H1 (cell line): ENCODE data around the gene RAB10. TPM values are rescaled to one million over a fixed set of nuclear protein-coding genes. Genes with fewer than 3 reads are reported as not detected.

ENCODE experiments used
- CTCF ChIA-PET: fragments of 300-600 bp; sonication (Branson Sonifier 250); formaldehyde crosslinking; loops from one replicate; lab custom pipeline; 2021; ENCODE audit not compliant: partially characterized antibody; lab: Charles Lee
- POLR2A ChIA-PET: fragments of 300-600 bp; sonication (Branson Sonifier 250); formaldehyde crosslinking; loops from one replicate; lab custom pipeline; 2021; ENCODE audit warnings: inconsistent platforms; ENCODE audit not compliant: partially characterized antibody; lab: Charles Lee
- DNase-seq, 2 experiments: peaks; one replicate each; pipeline versions ENCODE4 v3.0.0 to v3.0.0-alpha.2; 2010 to 2022; ENCODE audit warnings: low spot score in 2 of 2, low read depth in 1 of 2, mixed read lengths in 1 of 2
- FAIRE-seq: peaks from 2 replicates; lab custom pipeline; 2011; peaks lifted over from hg19 to GRCh38; lab: Jason Lieb, UNC
- H2AFZ ChIP-seq: 2 replicates; pipeline ENCODE4 v1.8.1; 2012; ENCODE audit warnings: low read length, inconsistent platforms
- H2AK5ac ChIP-seq: 2 replicates; pipeline ENCODE4 v1.6.1; 2013; ENCODE audit warnings: low read depth, low read length
- H2BK120ac ChIP-seq: replicated peaks from 2 replicates; pipeline ENCODE3; 2013; ENCODE audit warnings: low read depth, low read length, inconsistent platforms
- H2BK12ac ChIP-seq: 2 replicates; pipeline ENCODE4 v1.6.1; 2013; ENCODE audit warnings: low read depth, low read length
- H2BK15ac ChIP-seq: 2 replicates; pipeline ENCODE4 v1.6.1; 2013; ENCODE audit warnings: low read length
- H2BK20ac ChIP-seq: 2 replicates; pipeline ENCODE4 v1.6.1; 2013; ENCODE audit warnings: low read length
- H2BK5ac ChIP-seq: 2 replicates; pipeline ENCODE4 v1.6.1; 2013; ENCODE audit warnings: low read depth, low read length
- H3K14ac ChIP-seq: 2 replicates; pipeline ENCODE4 v1.6.1; 2013; ENCODE audit warnings: inconsistent platforms; ENCODE audit not compliant: insufficient read length
- H3K18ac ChIP-seq: 2 replicates; pipeline ENCODE4 v1.6.1; 2013; ENCODE audit warnings: low read length; ENCODE audit errors: extremely low read depth
- H3K23ac ChIP-seq: 2 replicates; pipeline ENCODE4 v1.6.1; 2013; ENCODE audit warnings: inconsistent platforms; ENCODE audit not compliant: insufficient read length
- H3K23me2 ChIP-seq: 2 replicates; pipeline ENCODE4 v1.6.1; 2013; ENCODE audit warnings: low read depth, low read length
- H3K27ac ChIP-seq: 2 replicates; pipeline ENCODE4 v1.6.1; 2011; ENCODE audit warnings: low read depth, low read length, inconsistent platforms
- H3K27me3 ChIP-seq, 4 experiments: replicated peaks in 1 of 4; 1 replicate in 1 of 4; 2 replicates in 3 of 4; pipeline versions ENCODE4 v1.6.1 to v1.8.1; 2011 to 2013; ENCODE audit warnings: low read length in 3 of 4, mild to moderate bottlenecking in 3 of 4, inconsistent platforms in 2 of 4, mixed read lengths in 2 of 4, moderate library complexity in 1 of 4; ENCODE audit not compliant: control insufficient read depth in 3 of 4, insufficient read depth in 3 of 4; ENCODE audit errors: extremely low read depth in 1 of 4
- H3K36me3 ChIP-seq, 4 experiments: 2 replicates each; pipeline versions ENCODE4 v1.6.1 to v1.8.1; 2011 to 2013; ENCODE audit warnings: mild to moderate bottlenecking in 4 of 4, low read length in 3 of 4, moderate library complexity in 2 of 4, control low read depth in 1 of 4, inconsistent platforms in 1 of 4; ENCODE audit not compliant: insufficient read depth in 4 of 4, control insufficient read depth in 2 of 4
- H3K4ac ChIP-seq: replicated peaks from 2 replicates; pipeline ENCODE3; 2013; ENCODE audit warnings: low read length, low read depth, mixed read lengths, inconsistent platforms; ENCODE audit not compliant: insufficient read length
- H3K4me1 ChIP-seq, 4 experiments: replicated peaks in 1 of 4; 1 replicate in 1 of 4; 2 replicates in 3 of 4; pipeline versions ENCODE4 v1.6.1 to v1.8.1; 2011 to 2013; ENCODE audit warnings: low read length in 3 of 4, inconsistent platforms in 2 of 4, mixed read lengths in 1 of 4; ENCODE audit not compliant: insufficient read depth in 4 of 4, control insufficient read depth in 3 of 4
- H3K4me2 ChIP-seq, 2 experiments: 2 replicates each; pipeline versions ENCODE4 v1.6.1 to v1.8.1; 2011 to 2013; ENCODE audit warnings: low read depth in 2 of 2, low read length in 2 of 2, control low read depth in 1 of 2, inconsistent platforms in 1 of 2, mild to moderate bottlenecking in 1 of 2; ENCODE audit not compliant: insufficient read depth in 1 of 2
- H3K4me3 ChIP-seq, 4 experiments: fragments of 200-600, 300-600 bp in 1 of 4; sonication (generic), shearing (Covaris generic), sonication (Bioruptor Twin) in 1 of 4; 2 replicates each; pipeline versions ENCODE4 v1.5.1 to v1.8.1; 2011 to 2016; ENCODE audit warnings: low read length in 4 of 4, low read depth in 3 of 4, control low read depth in 2 of 4, inconsistent platforms in 2 of 4, mild to moderate bottlenecking in 2 of 4, mixed read lengths in 1 of 4, moderate library complexity in 1 of 4; ENCODE audit not compliant: insufficient read depth in 2 of 4; ENCODE audit errors: extremely low read depth in 1 of 4
- H3K56ac ChIP-seq: replicated peaks from 2 replicates; pipeline ENCODE3; 2013; ENCODE audit warnings: low read depth, mild to moderate bottlenecking, mixed read lengths, low read length, inconsistent platforms; ENCODE audit not compliant: insufficient read length
- H3K79me1 ChIP-seq: 2 replicates; pipeline ENCODE4 v1.6.1; 2013; ENCODE audit warnings: low read depth, low read length, control low read depth
- H3K79me2 ChIP-seq, 2 experiments: 2 replicates each; pipeline versions ENCODE4 v1.6.1 to v1.8.1; 2012 to 2013; ENCODE audit warnings: low read length in 2 of 2, mild to moderate bottlenecking in 2 of 2, inconsistent platforms in 1 of 2; ENCODE audit not compliant: insufficient read depth in 2 of 2, control insufficient read depth in 1 of 2
- H3K9ac ChIP-seq, 4 experiments: replicated peaks in 1 of 4; 1 replicate in 1 of 4; 2 replicates in 3 of 4; pipeline versions ENCODE4 v1.6.1 to v1.8.1; 2011 to 2013; ENCODE audit warnings: low read depth in 3 of 4, low read length in 3 of 4, control low read depth in 2 of 4, mild to moderate bottlenecking in 2 of 4, moderate library complexity in 2 of 4, inconsistent platforms in 1 of 4; ENCODE audit errors: extremely low read depth in 1 of 4
- H3K9me3 ChIP-seq, 2 experiments: 2 replicates each; pipeline versions ENCODE4 v1.6.1 to v1.8.1; 2012 to 2013; ENCODE audit warnings: mild to moderate bottlenecking in 2 of 2, moderate library complexity in 2 of 2, control low read depth in 1 of 2, inconsistent platforms in 1 of 2, low read depth in 1 of 2, low read length in 1 of 2, mixed read lengths in 1 of 2; ENCODE audit not compliant: insufficient read depth in 2 of 2
- H4K20me1 ChIP-seq, 2 experiments: replicated peaks in 1 of 2; 2 replicates each; pipeline versions ENCODE3 to v1.8.1; 2011 to 2013; ENCODE audit warnings: inconsistent platforms in 2 of 2, low read length in 2 of 2, mild to moderate bottlenecking in 1 of 2; ENCODE audit not compliant: insufficient read depth in 2 of 2, control insufficient read depth in 1 of 2
- H4K5ac ChIP-seq: 2 replicates; pipeline ENCODE4 v1.6.1; 2013; ENCODE audit warnings: low read length, low read depth, mixed read lengths, inconsistent platforms; ENCODE audit not compliant: insufficient read length
- H4K8ac ChIP-seq: 2 replicates; pipeline ENCODE4 v1.8.0; 2013; ENCODE audit warnings: mild to moderate bottlenecking, moderate library complexity, low read length, inconsistent platforms; ENCODE audit not compliant: insufficient read depth; ENCODE audit errors: extremely low read depth
- H4K91ac ChIP-seq: replicated peaks from 2 replicates; pipeline ENCODE3; 2013; ENCODE audit warnings: low read length, mixed read lengths, inconsistent platforms; ENCODE audit not compliant: insufficient read length
- CEBPB ChIP-seq: IDR thresholded peaks from 2 replicates; pipeline ENCODE4 v1.6.1; 2012; ENCODE audit warnings: low read depth, low read length
- FOSL1 ChIP-seq: IDR thresholded peaks from 2 replicates; pipeline ENCODE4 v1.6.1; 2011; ENCODE audit warnings: mild to moderate bottlenecking, low read depth, low read length, moderate library complexity; ENCODE audit not compliant: insufficient read depth
- GTF2F1 ChIP-seq: IDR thresholded peaks from 2 replicates; pipeline ENCODE4 v1.6.1; 2012; ENCODE audit warnings: low read depth, low read length, improper control_type of control experiment, borderline replicate concordance
- NRF1 ChIP-seq: IDR thresholded peaks from 2 replicates; pipeline ENCODE4 v1.6.1; 2011; ENCODE audit warnings: mild to moderate bottlenecking, low read depth, low read length, improper control_type of control experiment
- SIX5 ChIP-seq: IDR thresholded peaks from 2 replicates; pipeline ENCODE4 v1.6.1; 2011; ENCODE audit warnings: mild to moderate bottlenecking, low read depth, low read length
- WGBS, 2 experiments: shearing (Covaris generic) in 1 of 2; methylation state at CpG; one replicate each; pipeline versions ENCODE4 v1.1.6 to v1.1.7; 2013 to 2015; ENCODE audit warnings: low lambda C conversion rate in 2 of 2, mixed read lengths in 2 of 2, inconsistent platforms in 1 of 2, low coverage in 1 of 2, missing lambda C conversion rate in 1 of 2; ENCODE audit not compliant: insufficient replicate concordance in 2 of 2, insufficient coverage in 1 of 2, insufficient read length in 1 of 2; ENCODE audit errors: extremely low coverage in 1 of 2, missing lambda C conversion rate in 1 of 2; 5-methylcytosine and 5-hydroxymethylcytosine counted together
- polyA plus RNA-seq, 7 experiments: library from polyadenylated mRNA; depleted of rRNA in 3 of 7; stranded (reverse) in 5 of 7; unstranded in 2 of 7; fragments of >200 nt in 5 of 7; fragments of 200-250 nt in 2 of 7; gene quantifications; 1 replicate in 5 of 7; 2 replicates in 1 of 7; 4 replicates in 1 of 7; pipeline versions ENCODE4 v1.2.1 to v1.2.3, GENCODE V29; 2011 to 2013; ENCODE audit warnings: missing spikeins in 2 of 7, mixed read lengths in 2 of 7
- total RNA-seq: library from RNA; stranded (reverse); fragmentation: NEBNext Ultra II Directional; extraction: Animal tissue kit (Norgen Biotek cat#: 25700); gene quantifications from 2 replicates; pipeline ENCODE4 v1.2.1, GENCODE V29; 2021
- TF ChIP-seq, protein P1 (sequence below), 3 experiments: IDR thresholded peaks; 1 replicate in 2 of 3; 2 replicates in 1 of 3; pipeline versions ENCODE4 v1.5.1 to v1.6.1; 2011; ENCODE audit warnings: low read length in 3 of 3, mild to moderate bottlenecking in 3 of 3, inconsistent platforms in 2 of 3, low read depth in 1 of 3, moderate library complexity in 1 of 3; ENCODE audit not compliant: insufficient read depth in 1 of 3; ENCODE audit errors: control extremely low read depth in 1 of 3

Gene RAB10
- total and polyA plus RNA-seq, 2 of the 8 experiments (the other 6 are each of a cell fraction or from before 2014, with no cell fraction given): 42.6 to 136 TPM

GRCh38 chr2:26157580-26157979 is 123.7 kb downstream of the RAB10 start:
- no peaks in the 10 kb centered on the region for H3K79me2 ChIP-seq
- H3K18ac ChIP-seq: no peak overlapping the region
- DNase-seq (peak in 1 of 2 experiments; percentile 7), FAIRE-seq (no peak)
- no peaks in the 10 kb centered on the region for H3K36me3 ChIP-seq
- H3K23me2 ChIP-seq: no peaks in the 10 kb centered on the region
- no peak overlapping the region for H3K23ac ChIP-seq
- H4K8ac ChIP-seq: no peak overlapping the region
- no peaks in the 10 kb centered on the region for H3K4me1 ChIP-seq
- H2BK12ac ChIP-seq: no peak overlapping the region
- no peak overlapping the region for H3K27ac ChIP-seq
- H3K27me3 ChIP-seq: no peaks in the 10 kb centered on the region
- no peak overlapping the region for H2AFZ ChIP-seq
- H2AK5ac ChIP-seq: no peak overlapping the region
- H4K5ac ChIP-seq: no peak overlapping the region
- no peak overlapping the region for H2BK120ac ChIP-seq
- H3K56ac ChIP-seq: no peak overlapping the region
- POLR2A ChIA-PET: no interaction called here
- no peak for TF ChIP-seq GTF2F1
- no peak for TF ChIP-seq FOSL1
- 0 out of 2 replicates have a peak, but pooled peaks have one; percentile 45 for TF ChIP-seq CEBPB
- TF ChIP-seq, protein P1, sequence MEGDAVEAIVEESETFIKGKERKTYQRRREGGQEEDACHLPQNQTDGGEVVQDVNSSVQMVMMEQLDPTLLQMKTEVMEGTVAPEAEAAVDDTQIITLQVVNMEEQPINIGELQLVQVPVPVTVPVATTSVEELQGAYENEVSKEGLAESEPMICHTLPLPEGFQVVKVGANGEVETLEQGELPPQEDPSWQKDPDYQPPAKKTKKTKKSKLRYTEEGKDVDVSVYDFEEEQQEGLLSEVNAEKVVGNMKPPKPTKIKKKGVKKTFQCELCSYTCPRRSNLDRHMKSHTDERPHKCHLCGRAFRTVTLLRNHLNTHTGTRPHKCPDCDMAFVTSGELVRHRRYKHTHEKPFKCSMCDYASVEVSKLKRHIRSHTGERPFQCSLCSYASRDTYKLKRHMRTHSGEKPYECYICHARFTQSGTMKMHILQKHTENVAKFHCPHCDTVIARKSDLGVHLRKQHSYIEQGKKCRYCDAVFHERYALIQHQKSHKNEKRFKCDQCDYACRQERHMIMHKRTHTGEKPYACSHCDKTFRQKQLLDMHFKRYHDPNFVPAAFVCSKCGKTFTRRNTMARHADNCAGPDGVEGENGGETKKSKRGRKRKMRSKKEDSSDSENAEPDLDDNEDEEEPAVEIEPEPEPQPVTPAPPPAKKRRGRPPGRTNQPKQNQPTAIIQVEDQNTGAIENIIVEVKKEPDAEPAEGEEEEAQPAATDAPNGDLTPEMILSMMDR (IDR thresholded peaks at IDR 0.05; ENCODE audit: control extremely low read depth in 1 of 3, insufficient read depth in 1 of 3, low read depth in 1 of 3, low read length in 3 of 3): no peak
- no peak for TF ChIP-seq SIX5
- TF ChIP-seq NRF1: no peak
- H3K4me3 ChIP-seq: no peak overlapping the region
- H2BK5ac ChIP-seq: no peak overlapping the region
- H3K4ac ChIP-seq: no peak overlapping the region
- CTCF ChIA-PET: no interaction called here
- H3K9me3 ChIP-seq: no peaks in the 10 kb centered on the region; a peak in 1 of 4 replicates
- H4K20me1 ChIP-seq: no peaks in the 10 kb centered on the region
- no peak overlapping the region for H3K4me2 ChIP-seq
- no peak overlapping the region for H4K91ac ChIP-seq
- H3K9ac ChIP-seq: no peak overlapping the region
- no peak overlapping the region for H3K14ac ChIP-seq
- 99% methylated on average over 5 of the region's 5 CpGs; no CpG with 5 or more reads in 1 of the 2 experiments for WGBS, 2 experiments
- H2BK20ac ChIP-seq: no peak overlapping the region
- H2BK15ac ChIP-seq: no peak overlapping the region
- H3K79me1 ChIP-seq: no peaks in the 10 kb centered on the region
